Measurements from ENCODE around the gene UROS.

UROS gene

DNA sequence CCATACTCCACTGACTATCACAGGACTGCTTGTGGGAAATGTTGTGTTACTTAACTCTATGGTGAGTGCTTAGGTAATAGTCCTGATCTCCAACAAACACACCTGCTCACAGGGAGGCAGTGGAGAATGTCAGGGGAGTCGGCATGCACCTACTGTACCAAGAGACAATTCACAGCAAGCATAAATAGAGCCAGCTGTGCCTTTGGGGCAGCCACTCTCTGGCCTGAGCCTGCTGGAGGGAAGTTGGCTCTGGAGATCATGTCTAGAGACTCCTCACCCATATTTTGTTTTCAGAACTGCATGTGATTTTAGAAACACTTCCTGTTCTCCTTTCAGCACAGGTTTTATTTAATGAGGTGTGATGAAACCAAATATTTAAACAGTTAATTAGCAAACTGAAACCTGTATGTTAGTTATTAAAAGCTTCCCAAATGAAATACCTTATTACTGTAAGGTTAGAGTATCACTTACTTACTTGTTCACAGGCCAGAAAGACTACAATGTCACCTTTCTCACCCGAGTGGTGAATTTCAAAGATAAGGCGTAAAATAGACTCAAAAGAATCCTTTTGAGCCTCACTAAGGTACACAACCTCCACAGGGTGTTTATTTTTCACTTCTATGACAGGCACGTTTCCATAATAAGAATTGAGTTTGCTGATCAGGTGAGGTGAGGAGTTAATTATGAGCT is 36.2 kb upstream of the UROS start:
- Mint-ChIP-seq H3K4me3 (no peak overlapping the region), H3K4me1 (no peaks in the 10 kb centered on the region), H3K36me3 (ENCODE audit: low read depth) (peaks cover 22% of the 10 kb centered on the region), H3K9me3 (no peaks in the 10 kb centered on the region), H3K27ac (no peak overlapping the region), H3K27me3 (ENCODE audit: low read depth, poor library complexity) (no peaks in the 10 kb centered on the region)
- no peak for DNase-seq
- TF ChIP-seq, protein P1, sequence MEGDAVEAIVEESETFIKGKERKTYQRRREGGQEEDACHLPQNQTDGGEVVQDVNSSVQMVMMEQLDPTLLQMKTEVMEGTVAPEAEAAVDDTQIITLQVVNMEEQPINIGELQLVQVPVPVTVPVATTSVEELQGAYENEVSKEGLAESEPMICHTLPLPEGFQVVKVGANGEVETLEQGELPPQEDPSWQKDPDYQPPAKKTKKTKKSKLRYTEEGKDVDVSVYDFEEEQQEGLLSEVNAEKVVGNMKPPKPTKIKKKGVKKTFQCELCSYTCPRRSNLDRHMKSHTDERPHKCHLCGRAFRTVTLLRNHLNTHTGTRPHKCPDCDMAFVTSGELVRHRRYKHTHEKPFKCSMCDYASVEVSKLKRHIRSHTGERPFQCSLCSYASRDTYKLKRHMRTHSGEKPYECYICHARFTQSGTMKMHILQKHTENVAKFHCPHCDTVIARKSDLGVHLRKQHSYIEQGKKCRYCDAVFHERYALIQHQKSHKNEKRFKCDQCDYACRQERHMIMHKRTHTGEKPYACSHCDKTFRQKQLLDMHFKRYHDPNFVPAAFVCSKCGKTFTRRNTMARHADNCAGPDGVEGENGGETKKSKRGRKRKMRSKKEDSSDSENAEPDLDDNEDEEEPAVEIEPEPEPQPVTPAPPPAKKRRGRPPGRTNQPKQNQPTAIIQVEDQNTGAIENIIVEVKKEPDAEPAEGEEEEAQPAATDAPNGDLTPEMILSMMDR (IDR thresholded peaks at IDR 0.05): no peak

DNA sequence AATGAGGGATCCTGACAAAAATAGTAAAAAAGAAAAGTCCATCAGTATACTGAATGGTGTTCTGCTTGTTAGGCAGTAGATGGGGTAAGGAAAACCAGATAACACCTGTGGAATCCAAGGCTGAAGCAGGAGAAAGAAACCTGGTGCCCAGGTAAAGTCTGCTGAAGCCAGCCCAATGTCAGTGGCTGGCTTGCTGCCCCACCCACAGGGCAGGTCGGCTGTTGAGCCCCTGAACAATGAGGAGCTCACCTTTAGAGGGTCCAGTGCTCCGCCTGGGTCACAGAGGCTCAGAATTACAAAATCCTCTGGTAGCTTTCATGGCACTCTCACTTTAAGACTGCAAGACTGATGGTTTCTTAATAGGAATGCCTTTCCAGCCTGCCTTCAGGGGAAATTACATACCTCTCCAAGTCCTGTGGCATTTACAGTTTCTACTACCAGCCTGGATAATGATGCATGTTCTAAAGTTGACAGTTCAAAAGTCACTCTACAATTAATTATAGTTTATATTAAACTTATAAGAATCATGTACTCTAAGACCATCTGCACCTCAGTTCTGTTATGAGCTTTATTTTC is 34.2 kb upstream of the UROS start:
- Mint-ChIP-seq H3K4me1 (no peaks in the 10 kb centered on the region), H3K27ac (no peak overlapping the region), H3K9me3 (no peaks in the 10 kb centered on the region), H3K4me3 (no peak overlapping the region), H3K36me3 (ENCODE audit: low read depth) (peaks cover 37% of the 10 kb centered on the region), H3K27me3 (ENCODE audit: low read depth, poor library complexity) (no peaks in the 10 kb centered on the region)
- DNase-seq: no peak
- TF ChIP-seq, protein P1 (IDR thresholded peaks at IDR 0.05): no peak

DNA sequence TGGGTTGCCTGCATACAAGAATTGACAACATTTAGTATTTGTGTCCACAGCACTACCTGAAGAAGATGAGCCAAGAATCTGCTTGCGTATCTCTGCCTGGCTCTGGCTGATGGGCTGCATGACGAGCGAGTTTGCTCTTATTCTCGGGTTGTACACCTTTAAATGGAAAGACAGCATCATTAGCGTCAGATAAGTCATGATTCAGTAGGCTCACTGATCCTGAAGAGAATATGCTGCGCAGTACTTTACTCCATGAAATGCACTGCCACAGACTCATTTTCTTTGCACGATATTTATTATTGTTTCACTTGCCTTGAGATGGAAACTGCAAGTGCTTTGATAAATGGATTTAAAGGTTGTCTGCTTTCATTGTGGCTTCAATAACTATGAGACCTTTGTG is 29.4 kb upstream of the UROS start:
- DNase-seq: no peak
- H3K27ac Mint-ChIP-seq: no peak overlapping the region
- H3K9me3 Mint-ChIP-seq: no peaks in the 10 kb centered on the region
- no peak overlapping the region for H3K4me3 Mint-ChIP-seq
- H3K36me3 Mint-ChIP-seq (ENCODE audit: low read depth): peaks cover 73% of the 10 kb centered on the region
- no peaks in the 10 kb centered on the region for H3K27me3 Mint-ChIP-seq (ENCODE audit: low read depth, poor library complexity)
- no peaks in the 10 kb centered on the region for H3K4me1 Mint-ChIP-seq
- TF ChIP-seq, protein P1 (IDR thresholded peaks at IDR 0.05): no peak

DNA sequence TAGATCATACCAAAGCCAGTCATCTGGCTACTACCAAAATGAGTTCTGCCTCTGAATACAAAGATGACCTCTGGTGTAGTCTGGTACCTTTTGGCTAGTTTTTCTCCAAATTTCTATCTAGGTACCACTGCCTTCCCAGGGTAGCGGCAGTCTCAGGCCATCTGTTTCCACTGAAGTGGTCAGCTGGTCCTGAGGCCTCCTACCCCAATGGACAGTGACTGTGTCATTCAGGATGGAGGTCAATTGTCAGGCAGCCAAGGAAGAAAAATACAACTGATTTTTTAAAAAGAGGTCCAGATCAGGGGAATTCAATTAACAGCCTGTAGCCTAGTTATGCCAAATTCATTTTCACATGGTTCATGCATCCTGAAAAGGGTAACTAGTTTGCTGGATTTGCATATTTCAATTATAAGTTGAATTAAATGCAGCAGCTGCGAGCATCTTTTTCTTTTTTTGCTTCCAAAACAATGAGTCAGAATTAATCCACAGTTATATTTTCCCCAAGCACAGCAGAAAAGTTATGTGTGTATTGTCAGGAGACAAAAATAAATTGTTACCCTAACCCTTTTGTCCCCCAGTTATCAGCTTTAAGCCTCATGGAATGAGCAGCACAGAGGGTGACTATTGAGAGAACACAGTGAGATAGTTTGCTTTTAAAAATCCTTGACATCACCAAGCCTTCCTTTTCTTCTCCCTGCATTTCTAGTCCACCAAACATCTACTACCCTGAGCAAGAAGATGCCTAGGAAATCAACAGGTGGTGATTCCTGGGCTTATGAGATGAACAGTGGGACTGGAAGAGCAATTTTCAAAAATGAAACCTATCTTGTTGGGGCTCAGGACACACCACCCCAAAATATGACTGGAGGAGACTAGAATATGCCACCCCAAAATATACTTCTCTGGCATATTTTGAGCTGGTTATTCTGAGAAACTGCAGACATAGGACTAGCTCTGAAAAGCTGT is 28.0 kb upstream of the UROS start:
- no peak overlapping the region for H3K4me3 Mint-ChIP-seq
- DNase-seq: no peak
- H3K4me1 Mint-ChIP-seq: no peaks in the 10 kb centered on the region
- no peaks in the 10 kb centered on the region for H3K27me3 Mint-ChIP-seq (ENCODE audit: low read depth, poor library complexity)
- TF ChIP-seq, protein P1 (IDR thresholded peaks at IDR 0.05): no peak
- peak overlapping the region; percentile 76 for H3K27ac Mint-ChIP-seq
- peaks cover 80% of the 10 kb centered on the region for H3K36me3 Mint-ChIP-seq (ENCODE audit: low read depth)
- H3K9me3 Mint-ChIP-seq: peaks cover 3% of the 10 kb centered on the region

DNA sequence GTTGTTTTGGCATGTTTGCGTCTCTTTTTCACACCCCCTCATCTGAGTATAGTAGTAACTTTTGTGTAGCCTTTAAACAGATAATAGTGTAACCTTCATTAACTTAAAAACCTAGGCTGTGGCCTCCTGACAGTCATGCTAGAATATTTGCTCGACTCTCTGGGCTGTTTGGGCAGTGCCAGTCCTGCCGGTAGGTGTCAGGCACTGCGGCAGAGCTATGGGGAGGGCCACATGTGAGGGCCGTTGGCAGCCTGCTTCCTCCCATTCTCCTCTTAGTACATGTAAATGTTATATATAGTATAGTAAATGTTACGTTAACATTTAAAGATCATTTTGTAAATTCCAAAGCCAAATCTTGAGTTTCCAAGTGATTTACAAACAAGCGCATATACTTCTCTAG is 26.4 kb upstream of the UROS start:
- H3K36me3 Mint-ChIP-seq (ENCODE audit: low read depth): peaks cover 73% of the 10 kb centered on the region
- no peaks in the 10 kb centered on the region for H3K27me3 Mint-ChIP-seq (ENCODE audit: low read depth, poor library complexity)

More for the DNA sequence above, 26.4 kb upstream of the UROS start:
- DNase-seq: no peak
- Mint-ChIP-seq H3K9me3 (peaks cover 3% of the 10 kb centered on the region), H3K4me3 (no peak overlapping the region), H3K27ac (no peak overlapping the region), H3K4me1 (no peaks in the 10 kb centered on the region)
- TF ChIP-seq, protein P1 (IDR thresholded peaks at IDR 0.05): no peak

Data from nephron progenitor cell (in vitro differentiated cells).